ENCODE measurements around the gene PARP12. TPM values are rescaled to one million over a fixed set of nuclear protein-coding genes. Genes with fewer than 3 reads are reported as not detected.

PARP12 gene
- total and polyA plus RNA-seq, 2 of the 13 experiments (the other 11 are each of a cell fraction or from before 2014, with no cell fraction given) = 15.5 to 35.2 TPM

DNA sequence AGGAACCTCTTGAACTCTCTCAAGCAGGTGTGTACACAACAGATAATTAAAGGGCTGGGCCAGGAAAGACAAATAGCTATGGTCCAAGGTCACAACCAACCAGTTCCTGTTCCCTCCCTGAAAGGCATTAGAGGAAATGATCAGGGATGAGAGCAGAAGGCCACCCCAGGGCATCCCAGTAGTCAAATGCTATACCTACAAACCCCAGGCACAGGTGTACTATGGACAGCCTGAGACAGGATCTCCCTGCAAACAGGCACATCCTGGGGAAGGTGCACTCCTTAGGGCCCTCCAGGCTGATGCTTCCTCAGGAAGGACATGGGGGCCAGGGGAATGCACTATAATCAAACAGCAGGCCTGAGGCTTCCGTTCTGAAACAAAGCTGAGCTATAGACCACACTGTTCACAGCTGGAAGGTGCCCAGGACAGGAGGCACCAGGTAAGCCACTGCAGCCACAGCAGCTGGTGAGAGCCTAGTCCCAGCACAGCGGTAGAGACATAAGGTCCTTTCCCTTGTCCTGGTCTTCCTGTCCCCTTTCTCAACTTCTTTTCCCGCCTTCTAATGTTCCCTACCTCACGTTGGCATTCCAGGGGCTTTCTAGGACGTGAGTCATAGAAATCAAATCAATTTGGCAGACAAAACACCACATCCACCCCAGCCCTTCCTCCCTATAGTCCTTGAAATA, 13.3 kb downstream of the PARP12 start (continued):
- TF ChIP-seq, protein P1, sequence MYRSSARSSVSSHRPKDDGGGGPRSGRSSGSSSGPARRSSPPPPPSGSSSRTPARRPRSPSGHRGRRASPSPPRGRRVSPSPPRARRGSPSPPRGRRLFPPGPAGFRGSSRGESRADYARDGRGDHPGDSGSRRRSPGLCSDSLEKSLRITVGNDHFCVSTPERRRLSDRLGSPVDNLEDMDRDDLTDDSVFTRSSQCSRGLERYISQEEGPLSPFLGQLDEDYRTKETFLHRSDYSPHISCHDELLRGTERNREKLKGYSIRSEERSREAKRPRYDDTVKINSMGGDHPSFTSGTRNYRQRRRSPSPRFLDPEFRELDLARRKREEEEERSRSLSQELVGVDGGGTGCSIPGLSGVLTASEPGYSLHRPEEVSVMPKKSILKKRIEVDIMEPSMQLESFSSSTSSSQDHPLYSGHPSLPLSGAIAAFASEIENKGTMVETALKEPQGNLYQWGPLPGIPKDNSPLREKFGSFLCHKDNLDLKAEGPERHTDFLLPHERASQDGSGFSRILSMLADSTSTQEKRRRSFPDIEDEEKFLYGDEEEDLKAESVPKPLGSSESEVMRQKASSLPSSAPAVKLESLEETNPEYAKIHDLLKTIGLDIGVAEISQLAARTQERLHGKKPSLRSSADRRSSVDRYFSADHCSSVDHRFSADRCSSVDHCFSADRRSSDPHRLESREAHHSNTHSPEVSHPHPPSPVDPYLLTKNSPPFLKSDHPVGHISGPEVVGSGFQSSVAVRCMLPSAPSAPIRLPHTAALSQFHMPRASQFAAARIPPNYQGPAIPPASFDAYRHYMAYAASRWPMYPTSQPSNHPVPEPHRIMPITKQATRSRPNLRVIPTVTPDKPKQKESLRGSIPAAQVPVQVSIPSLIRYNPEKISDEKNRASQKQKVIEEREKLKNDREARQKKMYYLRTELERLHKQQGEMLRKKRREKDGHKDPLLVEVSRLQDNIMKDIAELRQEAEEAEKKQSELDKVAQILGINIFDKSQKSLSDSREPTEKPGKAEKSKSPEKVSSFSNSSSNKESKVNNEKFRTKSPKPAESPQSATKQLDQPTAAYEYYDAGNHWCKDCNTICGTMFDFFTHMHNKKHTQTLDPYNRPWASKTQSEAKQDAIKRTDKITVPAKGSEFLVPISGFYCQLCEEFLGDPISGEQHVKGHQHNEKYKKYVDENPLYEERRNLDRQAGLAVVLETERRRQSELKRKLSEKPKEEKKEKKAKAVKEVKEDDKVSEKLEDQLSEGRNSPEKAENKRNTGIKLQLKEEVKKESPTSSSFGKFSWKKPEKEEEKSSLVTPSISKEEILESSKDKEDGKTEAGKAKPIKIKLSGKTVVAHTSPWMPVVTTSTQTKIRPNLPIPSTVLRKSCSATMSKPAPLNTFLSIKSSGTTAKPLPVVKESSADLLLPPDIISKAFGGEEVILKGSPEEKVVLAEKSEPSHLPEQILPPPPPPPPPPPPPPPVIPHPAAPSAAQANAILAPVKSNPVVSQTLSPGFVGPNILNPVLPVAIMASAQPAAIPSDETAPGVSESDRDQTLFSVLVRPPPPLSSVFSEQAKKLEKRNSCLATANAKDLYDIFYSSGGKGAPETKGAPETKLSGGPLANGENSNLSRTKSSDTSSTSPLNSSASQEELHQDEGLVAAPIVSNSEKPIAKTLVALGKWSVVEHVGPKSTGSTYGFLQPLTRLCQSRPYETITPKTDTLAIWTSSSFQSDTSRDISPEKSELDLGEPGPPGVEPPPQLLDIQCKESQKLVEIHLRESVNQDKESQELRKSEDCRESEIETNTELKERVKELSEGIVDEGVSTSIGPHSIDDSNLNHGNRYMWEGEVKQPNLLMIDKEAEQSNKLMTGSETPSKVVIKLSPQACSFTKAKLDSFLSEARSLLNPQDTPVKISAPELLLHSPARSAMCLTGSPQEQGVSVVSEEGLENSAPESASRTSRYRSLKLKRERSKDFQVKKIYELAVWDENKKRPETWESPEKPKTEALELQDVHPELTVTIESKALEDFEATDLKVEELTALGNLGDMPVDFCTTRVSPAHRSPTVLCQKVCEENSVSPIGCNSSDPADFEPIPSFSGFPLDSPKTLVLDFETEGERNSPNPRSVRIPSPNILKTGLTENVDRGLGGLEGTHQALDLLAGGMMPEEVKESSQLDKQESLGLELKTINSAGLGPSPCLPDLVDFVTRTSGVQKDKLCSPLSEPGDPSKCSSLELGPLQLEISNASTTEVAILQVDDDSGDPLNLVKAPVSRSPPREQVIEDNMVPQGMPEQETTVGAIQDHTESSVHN (CRISPR knock-in tag; IDR thresholded peaks at IDR 0.05) = peak; percentile 15; the same call in 1 of the 2 replicates
- TF ChIP-seq RFX3 (CRISPR knock-in tag; IDR thresholded peaks at IDR 0.05) = no peak
- TF ChIP-seq ZNF441 (CRISPR knock-in tag; IDR thresholded peaks at IDR 0.05; ENCODE audit: borderline replicate concordance) = no peak
- peak; percentile 96 for TF ChIP-seq TBL1XR1 (IDR thresholded peaks at IDR 0.05; ENCODE audit: borderline replicate concordance, low read length, partially characterized antibody)
- TF ChIP-seq FOSL2 (CRISPR knock-in tag; IDR thresholded peaks at IDR 0.05) = peak; percentile 77
- no peak for TF ChIP-seq NFE2 (CRISPR knock-in tag; IDR thresholded peaks at IDR 0.05)
- TF ChIP-seq NR2F2 (IDR thresholded peaks at IDR 0.05; ENCODE audit: borderline replicate concordance, low read depth) = peak; percentile 99
- no peak for TF ChIP-seq ZNF577 (CRISPR knock-in tag; IDR thresholded peaks at IDR 0.05; ENCODE audit: borderline replicate concordance, low read depth)
- peak; percentile 87 for TF ChIP-seq HOXD1 (CRISPR knock-in tag; IDR thresholded peaks at IDR 0.05)
- 0 out of 2 replicates have a peak, but pooled peaks have one; percentile 60 for TF ChIP-seq ARNTL (CRISPR knock-in tag; IDR thresholded peaks at IDR 0.05)
- peak; percentile 79; the same call in 1 of the 2 replicates for TF ChIP-seq HIC2 (CRISPR knock-in tag; IDR thresholded peaks at IDR 0.05; ENCODE audit: low read depth)
- no peak for TF ChIP-seq ZNF256 (CRISPR knock-in tag; conservative IDR thresholded peaks at IDR 0.05)
- TF ChIP-seq, protein P2, sequence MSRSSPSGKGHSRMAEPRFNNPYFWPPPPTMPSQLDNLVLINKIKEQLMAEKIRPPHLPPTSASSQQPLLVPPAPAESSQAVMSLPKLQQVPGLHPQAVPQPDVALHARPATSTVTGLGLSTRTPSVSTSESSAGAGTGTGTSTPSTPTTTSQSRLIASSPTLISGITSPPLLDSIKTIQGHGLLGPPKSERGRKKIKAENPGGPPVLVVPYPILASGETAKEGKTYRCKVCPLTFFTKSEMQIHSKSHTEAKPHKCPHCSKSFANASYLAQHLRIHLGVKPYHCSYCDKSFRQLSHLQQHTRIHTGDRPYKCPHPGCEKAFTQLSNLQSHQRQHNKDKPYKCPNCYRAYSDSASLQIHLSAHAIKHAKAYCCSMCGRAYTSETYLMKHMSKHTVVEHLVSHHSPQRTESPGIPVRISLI (CRISPR knock-in tag; IDR thresholded peaks at IDR 0.05; ENCODE audit: borderline replicate concordance) = peak; percentile 59; the same call in 1 of the 2 replicates
- peak; percentile 42 for TF ChIP-seq ZNF781 (CRISPR knock-in tag; IDR thresholded peaks at IDR 0.05; ENCODE audit: borderline replicate concordance, not compliant biosample characterization)
- TF ChIP-seq ZNF816 (CRISPR knock-in tag; IDR thresholded peaks at IDR 0.05; ENCODE audit: borderline replicate concordance) = no peak
- no peak for TF ChIP-seq PRMT3 (CRISPR knock-in tag; IDR thresholded peaks at IDR 0.05; ENCODE audit: borderline replicate concordance, low read depth)
- peak; percentile 73; the same call in 1 of the 2 replicates for TF ChIP-seq ZNF749 (CRISPR knock-in tag; IDR thresholded peaks at IDR 0.05; ENCODE audit: borderline replicate concordance)
- TF ChIP-seq ZNF775 (CRISPR knock-in tag; IDR thresholded peaks at IDR 0.05; ENCODE audit: borderline replicate concordance) = no peak
